Hippocampal formation (tissue), 2 donors: ENCODE measurements around the gene PNLIP.
A peak's percentile ranks its signal among the peaks of the same experiment; 100 is the strongest.

Source experiments
- DNase-seq, 2 donors: peaks; one replicate each; lab custom pipeline; 2025; lab: John Stamatoyannopoulos, UW

Gene PNLIP

GRCh38 chr10:116545756-116546155, at the start of gene PNLIP:
PNLIP (plus strand) TSS chr10:116545931; CDS start chr10:116546093, 162 bp downstream.
- no peak for DNase-seq

- DNase-seq, result no peak
These were observed 40.9 kb upstream of the PNLIP start for GRCh38 chr10:116504786-116505185.

GRCh38 chr10:116510565-116510964, 35.2 kb upstream of the PNLIP start:
- no peak for DNase-seq

- DNase-seq, result no peak
These were observed 34.4 kb upstream of the PNLIP start for GRCh38 chr10:116511365-116511764.

GRCh38 chr10:116521424-116522290, 24.1 kb upstream of the PNLIP start:
- peak in 1 of 2 donors; percentile 18 for DNase-seq

GRCh38 chr10:116522803-116523381, 22.8 kb upstream of the PNLIP start:
- DNase-seq, result no peak

- no peak for DNase-seq
These were observed 21.0 kb upstream of the PNLIP start for GRCh38 chr10:116524736-116525135.

GRCh38 chr10:116526219-116526618, 19.5 kb upstream of the PNLIP start:
- no peak for DNase-seq

GRCh38 chr10:116536810-116537209, 8.9 kb upstream of the PNLIP start:
- no peak for DNase-seq

- no peak for DNase-seq
These were observed 7.3 kb upstream of the PNLIP start for GRCh38 chr10:116538456-116538855.

- DNase-seq, result no peak
These were observed 6.7 kb upstream of the PNLIP start for GRCh38 chr10:116538992-116539391.

GRCh38 chr10:116540814-116541213, 4.9 kb upstream of the PNLIP start:
- DNase-seq, result no peak

GRCh38 chr10:116542007-116542677, 3.6 kb upstream of the PNLIP start:
- DNase-seq, result no peak

GRCh38 chr10:116545122-116545521, 609 bp upstream of the PNLIP start:
- no peak for DNase-seq

GRCh38 chr10:116548301-116548700, 2.6 kb downstream of the PNLIP start:
- no peak for DNase-seq

- no peak for DNase-seq
These were observed 7.7 kb downstream of the PNLIP start for GRCh38 chr10:116553378-116553980.

GRCh38 chr10:116554628-116555027, 8.9 kb downstream of the PNLIP start:
- DNase-seq, result no peak

GRCh38 chr10:116555880-116556279, 10.1 kb downstream of the PNLIP start:
- no peak for DNase-seq

GRCh38 chr10:116557305-116557880, 11.7 kb downstream of the PNLIP start:
- DNase-seq, result no peak

GRCh38 chr10:116565534-116565933, 19.8 kb downstream of the PNLIP start:
- no peak for DNase-seq

- no peak for DNase-seq
These were observed 21.2 kb downstream of the PNLIP start for GRCh38 chr10:116566932-116567331.

- DNase-seq, result no peak
These were observed 21.6 kb downstream of the PNLIP start for GRCh38 chr10:116567335-116567734.
